SIG-M5 (cell line): ENCODE measurements around the gene TIFAB.

Experiments used
- DNase-seq: peaks from one replicate; lab custom pipeline; 2025; lab: John Stamatoyannopoulos, UW

TIFAB gene

DNA sequence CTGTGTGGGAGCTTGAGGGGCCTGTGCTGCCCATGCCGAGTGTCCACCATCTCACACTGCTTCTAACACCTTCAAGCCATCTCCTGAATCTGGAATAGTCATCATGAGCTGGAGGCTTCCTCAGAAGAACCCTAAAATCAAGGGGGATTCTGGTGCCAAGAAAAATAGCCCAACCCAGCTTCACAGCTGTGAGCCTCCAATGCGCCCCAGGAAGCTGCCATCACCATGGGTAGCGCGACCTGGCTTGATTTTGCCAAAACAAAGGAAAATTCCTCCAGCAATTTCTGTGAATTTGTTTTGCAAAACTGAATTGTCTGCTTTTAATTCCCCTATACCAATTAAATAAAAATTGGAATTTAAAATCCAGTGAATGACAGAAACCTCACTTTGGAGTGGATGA is 6.2 kb upstream of the TIFAB start:
- DNase-seq = no peak

DNA sequence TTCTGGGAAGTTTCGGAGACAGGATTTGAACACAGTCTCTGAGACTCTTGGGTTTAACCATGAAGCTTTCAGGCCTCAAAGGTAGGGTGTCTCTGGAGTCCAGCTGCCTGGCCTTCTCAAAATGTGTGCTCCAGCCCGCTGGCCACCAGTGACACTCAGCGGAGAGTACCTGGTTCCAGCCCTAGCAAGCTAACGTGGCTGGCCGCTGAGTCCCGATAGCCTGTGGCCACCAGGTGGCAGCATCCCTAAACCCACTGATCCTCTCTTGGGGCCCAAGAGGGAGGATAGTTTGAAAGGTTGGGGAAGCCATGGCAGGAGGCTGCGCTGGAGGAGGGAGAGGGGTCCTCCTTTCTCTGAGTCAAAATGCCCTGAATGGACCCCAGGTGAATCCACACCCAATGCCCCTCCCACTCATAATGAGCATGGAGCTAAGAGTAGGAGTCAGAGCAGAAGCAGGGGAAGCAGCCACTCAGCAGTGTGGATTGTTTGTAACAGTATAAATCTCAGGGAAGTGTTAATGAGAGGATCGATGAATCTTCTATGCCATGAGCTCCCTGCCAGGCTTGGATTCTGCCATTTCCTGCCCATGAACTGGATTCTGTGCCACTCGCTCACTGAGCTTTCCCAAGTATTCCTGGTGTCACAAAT is 5.4 kb upstream of the TIFAB start:
- no peak for DNase-seq

DNA sequence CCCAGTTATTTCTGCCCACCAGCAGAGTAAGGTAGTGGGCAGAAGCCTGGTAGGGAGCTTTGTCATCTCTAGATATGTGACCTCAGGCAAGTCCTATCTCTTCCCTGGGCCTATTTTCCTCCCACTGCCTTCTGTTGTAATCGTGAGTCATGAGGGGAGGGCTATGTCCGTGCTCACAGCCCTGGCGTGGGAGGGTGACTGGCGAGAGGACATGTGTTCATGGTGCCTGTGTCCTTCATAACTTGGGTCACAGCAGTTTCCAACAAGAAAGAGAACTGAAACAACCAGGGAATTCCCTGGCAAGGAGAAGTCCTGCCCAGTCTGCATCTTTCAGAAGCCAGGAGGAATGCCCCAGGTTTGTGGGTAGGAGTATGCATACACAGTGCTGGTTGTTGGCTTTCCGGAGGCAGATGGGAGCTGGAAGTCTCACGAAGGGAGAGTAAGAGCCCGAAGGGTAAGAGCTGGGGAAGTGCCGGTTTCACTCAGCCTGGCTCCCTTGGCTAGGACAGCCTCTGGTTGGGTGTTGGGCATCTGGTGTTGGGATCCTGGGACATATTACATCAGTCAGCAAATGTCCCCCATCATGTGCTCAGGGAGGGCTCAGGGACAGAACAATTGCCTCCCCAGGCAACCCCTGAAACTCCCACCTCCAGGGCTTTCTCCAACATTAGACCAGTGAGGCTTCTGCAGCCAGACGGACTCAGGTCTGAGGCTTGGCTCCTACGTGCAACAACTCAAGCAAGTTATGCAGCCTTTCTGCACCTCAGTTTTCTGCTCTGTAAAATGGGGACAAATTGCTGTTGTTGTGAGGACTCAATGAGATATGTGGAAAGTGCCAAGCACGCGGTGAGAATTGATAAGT is 4.3 kb upstream of the TIFAB start:
- DNase-seq = peak; percentile 12

DNA sequence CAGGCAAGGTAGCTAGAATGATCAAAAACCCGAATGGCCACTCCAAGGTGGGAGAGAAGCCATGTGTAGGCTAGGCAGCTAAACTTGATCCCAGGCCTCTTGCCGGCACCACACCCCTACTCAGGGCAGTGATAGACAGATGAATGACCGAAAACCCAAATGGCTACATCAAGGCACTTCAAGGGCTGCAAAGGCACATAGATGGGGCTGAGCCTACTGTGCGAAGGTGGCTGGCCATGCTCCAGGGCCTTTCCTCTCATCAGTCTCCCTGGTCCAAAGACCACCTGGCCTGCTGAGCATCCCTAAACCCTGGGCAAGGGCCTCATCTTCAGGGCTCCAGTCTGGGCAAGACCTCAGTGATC is 3.7 kb upstream of the TIFAB start:
- no peak for DNase-seq

DNA sequence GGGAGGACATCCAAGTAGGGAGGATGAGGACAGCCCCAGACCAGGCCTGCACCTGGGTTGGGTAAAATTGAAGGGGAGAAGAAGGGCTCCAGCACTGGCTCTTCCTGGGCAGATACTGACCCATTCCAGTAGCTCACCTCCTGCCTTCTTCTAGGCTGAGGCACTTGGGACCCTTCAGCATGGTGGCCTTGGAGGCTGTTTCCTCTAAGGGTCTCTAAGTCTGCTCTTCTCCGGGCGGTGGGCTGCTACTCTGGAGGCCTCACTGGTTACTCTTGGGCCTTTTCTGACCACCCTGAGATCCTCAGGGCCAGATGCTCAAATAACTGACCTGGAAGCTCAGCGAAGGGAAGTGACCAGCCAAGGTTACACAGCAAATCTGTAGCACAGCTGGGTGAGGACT is 2.8 kb upstream of the TIFAB start:
- DNase-seq = no peak

DNA sequence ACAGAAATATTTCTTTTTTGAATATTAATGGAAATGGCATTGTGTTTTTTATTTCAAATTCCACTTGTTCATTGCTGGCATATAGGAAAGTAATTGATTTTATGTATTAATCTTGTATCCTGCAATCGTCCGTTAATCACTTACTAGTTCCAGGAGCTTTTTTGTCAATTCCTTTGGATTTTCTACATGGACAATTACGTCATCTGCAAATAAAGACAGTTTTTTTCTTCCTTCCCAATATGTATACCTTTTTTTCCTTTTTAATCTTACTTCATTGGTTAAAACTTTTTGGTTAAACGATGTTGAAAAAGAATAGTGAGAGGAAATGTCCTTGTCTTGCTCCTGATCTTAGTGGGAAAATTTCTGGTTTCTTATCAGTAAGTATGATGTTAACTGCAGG is 1.5 kb upstream of the TIFAB start:
- no peak for DNase-seq

DNA sequence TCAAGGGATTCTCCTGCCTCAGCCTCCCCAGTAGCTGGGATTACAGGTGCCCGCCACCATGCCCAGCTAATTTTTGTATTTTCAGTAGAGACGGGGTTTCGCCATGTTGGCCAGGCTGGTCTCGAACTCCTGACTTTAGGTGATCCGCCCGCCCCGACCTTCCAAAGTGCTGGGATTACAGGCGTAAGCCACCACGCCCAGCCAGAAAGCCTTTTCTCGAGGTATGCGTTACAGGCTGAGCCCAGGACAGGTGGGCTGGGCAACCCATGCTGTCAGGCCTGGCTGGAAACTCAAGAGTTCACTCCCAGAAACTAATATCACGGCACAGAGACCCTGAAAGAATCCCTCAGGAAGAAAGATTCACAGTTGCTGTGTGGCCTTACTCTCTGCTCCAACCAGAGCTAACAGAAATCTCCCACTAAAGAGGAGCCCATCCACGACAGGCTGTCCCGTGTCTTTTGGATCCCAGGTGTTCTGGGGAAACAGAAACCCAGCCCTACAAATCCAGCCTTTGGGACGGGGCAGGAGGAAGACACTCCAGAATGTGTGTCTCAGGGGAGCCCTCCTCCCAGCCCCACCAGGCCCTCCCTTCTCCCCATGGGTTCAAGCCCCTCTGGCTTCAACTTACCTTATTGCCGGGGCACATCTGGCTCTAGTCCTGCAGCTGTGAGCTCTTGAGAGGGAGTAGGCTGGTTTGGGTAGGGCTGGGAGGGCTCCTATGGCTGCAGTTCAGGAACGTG is 400 bp downstream of the TIFAB start:
- no peak for DNase-seq

DNA sequence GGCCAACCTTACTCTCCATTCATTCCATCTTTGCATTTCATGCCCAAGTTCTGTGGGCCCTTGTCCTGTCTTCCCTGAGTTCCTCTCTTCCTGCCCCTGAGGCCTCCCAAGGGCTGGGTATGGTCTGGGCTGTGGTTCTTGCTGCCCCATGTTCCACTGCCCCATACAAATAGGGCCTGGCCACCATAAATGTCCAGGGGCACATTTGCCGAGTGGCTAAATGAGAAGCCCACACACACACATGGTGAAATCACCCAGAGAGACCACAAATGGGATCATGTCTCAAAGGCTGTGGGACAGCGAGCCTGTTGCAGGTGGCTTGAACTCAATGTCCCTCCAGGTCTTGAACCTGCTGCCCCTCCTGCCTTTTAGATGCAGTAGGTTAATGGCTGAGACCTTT is 1.2 kb downstream of the TIFAB start:
- no peak for DNase-seq

DNA sequence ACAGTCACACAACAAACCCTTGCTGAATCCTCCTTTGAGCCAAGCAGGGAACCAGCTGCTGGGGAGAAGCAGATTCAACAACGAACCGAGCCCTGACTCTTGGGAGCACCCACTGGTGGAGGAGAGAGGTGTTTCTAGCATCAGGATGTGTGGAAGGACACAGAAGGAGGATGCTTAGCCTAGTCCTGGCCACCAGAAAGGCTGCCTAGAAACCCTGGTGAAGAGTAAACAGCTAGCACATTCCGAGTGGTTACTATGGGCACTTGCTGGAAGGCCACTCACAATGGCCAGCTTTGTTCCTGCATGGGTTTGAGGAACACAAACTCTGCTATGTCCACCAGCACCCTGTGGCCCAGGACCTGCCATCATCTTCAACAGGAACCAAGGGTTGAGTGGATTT is 1.8 kb downstream of the TIFAB start:
- no peak for DNase-seq

DNA sequence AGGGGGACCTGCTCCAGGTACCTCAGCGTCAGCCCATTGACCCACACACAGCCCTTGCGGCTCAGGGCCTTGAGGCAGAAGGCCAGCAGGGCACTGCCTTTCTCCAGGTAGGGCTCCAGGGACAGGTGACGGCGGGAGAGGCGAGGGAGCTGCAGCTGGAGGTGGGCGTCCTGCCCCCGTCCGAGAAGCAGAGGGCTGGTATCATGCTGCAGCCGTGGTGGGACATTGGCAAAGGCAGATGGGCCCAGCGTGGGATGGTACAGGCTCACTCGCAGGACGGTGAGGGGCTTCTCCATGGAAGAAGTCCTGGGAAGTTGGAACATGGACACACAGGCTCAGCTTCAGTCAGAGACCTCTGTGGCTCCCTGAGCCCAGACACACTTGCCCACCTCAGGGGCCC is 2.5 kb downstream of the TIFAB start:
- no peak for DNase-seq

DNA sequence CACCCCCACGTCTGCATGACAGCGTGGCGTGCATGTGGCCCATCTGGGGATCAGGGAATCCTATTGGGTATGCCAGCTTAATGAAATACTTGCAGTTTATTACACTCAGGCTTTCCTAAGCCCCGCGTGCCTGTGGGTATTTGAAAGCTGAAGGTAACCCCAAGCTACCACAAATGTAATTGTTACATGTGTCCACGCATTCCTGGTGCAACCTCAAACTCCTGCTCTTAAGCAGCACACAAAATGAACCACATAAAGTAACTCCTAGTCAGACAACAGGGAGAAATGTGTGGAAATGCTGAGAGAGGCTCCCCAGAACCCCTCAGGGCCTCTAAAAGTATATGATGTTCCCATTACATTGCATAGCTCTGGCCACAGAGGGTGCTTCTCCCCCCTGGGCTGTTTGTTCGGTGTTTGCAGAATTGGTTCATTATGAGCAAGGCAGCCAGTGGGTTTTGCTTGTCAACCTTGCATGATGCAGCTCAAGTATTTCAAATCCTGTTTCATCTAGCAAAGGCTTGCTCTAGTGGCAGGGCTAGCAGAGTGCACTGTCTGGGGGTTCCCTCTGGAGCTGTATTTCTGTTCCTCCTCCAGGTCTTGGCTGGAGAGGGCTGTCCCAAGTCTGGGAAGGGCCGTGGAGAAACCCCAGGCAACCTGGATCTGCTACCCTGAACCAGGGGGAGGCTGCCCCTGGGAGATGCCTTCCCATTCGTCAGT is 3.2 kb downstream of the TIFAB start:
- no peak for DNase-seq

DNA sequence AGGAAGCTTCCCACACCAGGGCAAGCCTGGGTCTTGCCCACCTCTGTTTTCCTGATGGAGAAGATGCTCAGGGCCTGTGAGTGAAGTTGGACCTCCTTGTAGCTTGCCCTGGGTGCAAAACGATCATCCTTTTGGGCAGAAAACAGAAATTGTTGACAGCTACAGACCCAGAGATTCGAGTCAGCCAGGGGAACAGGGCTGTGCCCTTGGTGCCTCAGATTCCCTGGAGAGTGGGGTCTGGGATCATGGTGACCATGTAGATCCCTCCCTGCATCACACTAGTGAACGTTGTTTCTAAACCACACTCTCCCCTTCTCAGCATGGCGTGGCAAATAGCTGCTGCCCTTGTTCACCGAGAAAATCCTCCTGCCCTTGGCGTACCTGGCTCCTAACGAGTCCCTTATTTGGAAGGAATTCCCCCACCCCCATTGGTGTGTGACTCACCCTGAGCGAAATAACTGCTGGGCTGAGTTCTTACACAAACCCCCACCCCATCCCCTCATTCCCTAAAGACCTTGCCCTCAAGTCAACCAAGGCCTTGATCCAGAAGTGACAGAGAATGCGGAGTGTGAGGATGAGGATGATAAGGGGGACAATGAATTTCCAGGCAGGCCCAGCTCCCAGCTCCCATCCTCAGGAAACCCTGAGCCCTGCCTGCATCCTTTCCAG is 3.9 kb downstream of the TIFAB start:
- no peak for DNase-seq

DNA sequence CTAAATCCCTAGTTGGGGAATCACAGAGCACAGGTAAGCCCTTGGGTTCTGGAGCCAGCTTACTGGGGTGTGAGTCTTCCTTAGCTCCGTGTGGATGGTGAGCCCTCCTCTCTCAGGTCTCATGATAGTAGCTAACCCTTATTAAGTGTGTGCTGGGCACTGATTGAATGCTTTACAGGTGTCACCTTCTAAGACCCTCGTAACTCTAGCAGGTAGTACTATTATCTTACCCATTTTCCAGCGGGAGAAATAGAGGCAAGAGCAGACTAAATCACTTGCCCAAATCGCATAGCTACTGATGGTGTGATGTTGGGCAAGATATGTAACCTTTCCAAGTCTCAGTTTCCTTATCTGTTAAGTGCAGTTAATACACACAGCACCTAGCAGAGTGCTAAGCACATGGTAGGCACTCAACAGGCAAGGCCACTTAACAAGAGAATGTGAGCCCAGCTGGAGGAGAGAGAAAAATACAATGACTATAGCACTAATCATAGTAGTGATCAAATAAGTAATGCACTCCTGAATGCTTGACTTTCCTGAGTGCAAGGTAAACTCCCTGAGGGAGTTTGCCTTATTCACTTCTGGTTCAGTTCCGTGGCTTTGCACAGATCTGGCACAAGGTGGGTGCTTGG is 4.7 kb downstream of the TIFAB start, which contains the start of gene DCANP1:
Gene DCANP1, minus strand, starts transcription at position 51 of the 632 bp plus-strand sequence. CDS start 240 bp downstream, outside the sequence.
- DNase-seq = no peak

DNA sequence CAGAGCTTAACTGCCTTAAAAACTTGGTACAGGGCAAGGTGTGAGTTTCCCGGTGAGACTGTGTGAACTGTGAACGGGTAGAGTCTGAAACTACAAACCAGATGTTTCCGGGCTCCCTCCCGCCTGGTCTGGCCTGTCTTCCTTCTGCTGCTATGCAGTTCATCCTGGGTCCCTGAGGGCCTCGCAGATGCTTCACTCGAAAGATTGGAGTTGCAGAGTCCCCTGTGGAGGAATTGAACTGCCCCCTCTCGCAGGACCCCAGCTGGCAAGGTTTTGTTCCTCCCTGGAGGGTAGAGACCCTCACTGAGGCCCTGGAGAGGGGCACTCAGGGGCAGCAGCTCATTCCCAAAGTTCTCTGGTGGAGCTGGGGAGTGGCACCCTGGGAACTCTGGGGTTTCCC is 5.5 kb downstream of the TIFAB start:
- no peak for DNase-seq

DNA sequence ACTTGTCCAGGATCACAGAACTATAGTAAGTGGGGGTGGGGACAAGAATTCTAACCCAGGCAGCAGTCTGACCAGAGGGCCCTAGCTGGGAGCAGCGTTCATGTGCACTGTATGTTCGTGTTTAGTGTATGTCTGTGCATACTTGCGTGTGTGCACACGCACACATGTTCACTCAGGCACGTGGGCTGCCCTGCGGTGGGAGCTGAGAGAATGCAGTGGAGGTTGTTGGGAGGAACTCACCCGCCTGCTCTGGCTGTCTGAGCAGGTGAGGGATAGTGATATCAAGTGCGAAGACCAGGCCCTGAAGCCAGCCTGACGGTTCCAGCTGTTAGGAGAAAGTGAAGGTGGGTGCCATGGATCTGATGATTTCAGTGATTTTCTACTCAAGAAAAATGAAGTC is 5.9 kb downstream of the TIFAB start:
- DNase-seq = no peak

DNA sequence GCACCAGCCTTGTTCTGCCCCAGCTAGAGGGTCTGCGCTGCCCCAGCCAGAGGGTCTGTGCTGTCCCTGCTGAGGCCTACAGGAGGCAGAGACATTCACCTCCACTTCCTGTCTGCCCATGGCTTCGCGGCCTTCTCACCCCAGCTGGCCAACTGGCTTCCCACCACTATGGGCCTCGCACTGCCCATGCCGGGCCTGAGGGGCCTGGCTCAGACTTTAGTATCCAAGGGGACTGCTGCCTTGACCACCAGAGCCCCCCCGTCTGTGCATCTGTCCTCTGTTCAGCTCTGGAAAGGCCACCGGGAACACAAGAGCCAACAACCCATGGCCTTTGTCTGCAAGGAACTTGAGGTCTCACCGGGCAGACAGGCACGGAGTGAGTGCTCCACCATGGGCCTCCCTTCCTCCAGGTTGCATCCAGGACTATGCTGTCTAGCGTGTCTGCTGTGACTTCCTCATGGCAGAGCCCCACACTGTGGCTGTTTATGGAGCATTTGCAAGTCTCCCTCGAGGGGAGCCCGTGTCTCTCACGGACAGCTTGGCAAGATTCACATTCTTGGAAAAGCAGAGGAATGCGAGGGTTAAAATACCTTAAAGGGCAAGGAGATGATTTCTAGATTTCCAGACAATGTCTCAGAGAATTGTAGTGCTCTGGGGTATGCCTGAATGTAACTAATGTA is 6.7 kb downstream of the TIFAB start:
- no peak for DNase-seq

DNA sequence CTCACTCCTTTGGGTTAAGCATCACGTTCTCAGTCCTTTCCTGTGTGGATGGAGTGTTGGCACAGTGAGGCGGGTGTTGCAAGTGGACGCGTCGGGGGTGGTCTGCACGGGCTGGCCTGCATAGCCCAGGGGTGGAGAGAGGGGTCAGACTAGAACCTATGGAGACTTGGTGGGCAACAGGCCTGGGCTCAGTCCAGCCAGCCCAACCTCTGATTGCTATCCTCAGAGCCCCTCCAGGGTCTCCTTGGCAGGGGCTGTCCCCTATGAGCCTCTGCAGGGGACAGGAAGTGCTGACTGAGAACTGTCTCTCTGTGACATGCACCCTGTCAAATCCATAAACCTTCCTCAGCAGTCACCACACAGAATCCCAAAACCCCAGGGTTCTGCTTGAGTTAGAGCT is 7.3 kb downstream of the TIFAB start:
- no peak for DNase-seq

DNA sequence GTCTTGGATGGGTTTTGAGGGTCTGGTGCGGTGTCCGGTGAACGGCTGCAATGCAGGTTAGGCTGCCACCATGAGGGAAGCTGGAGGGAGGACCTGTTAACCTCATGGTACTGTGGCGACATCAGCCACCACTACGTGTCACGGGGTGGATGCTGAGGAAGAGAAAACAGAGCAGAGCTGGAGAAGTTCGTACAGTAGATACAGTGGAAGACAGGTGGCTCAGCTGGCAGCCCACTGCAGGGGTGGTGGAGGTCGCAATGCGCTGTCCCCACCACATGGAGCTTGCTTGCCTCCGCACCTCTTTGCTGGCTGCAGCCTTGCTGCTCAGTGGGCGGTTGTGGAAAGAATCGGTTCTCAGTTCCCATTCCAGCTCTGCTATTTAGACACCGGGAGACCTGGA is 7.8 kb downstream of the TIFAB start:
- DNase-seq = no peak

DNA sequence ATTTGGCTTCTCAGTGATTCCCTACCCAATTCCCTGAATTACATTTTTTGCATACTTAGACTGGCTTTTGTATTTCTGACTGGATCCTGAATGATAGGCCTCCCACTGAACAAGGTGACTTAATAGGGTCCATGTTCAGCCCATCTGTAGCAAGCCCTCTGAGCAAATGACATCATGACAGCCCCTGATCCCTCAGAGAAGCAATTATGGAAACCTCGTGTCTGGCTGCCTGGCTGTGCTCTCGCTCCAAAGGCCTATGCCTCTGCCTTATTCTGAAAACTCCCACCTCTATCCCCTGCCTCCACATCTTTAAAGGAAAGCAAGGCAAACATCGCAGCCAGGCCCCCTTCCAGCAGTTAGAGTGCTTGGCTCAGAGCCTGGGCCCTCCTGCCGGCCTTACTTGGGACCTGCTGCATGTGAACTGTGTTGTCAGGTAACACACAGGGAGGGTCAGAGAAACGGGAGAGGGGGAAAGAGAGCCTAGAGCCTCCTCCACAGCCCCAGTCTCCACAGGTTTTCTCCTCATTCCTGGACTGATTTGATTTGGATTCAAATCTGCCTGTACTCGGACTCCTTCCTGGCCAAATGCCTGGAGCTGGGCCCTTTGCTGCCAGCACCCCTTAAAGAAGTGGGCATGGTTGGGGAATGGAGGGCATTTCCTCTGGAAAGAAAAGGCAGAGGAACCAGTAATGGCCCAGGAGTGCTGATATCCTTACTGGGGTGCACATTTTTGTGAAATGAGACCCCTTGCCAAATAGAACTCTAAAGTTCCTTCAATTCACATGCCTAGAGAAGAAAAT is 8.8 kb downstream of the TIFAB start:
- DNase-seq = no peak
